SK-N-SH treated with all-trans-retinoic acid at 6 μM for 48 hours (cell line): ENCODE results near the gene SGPP2.

Experiments used
- ATAC-seq: fragments of 200-7000 bp; cut with Tn5 transposase; 3 replicates; pipeline ENCODE4 v1.9.1; 2020; ENCODE audit warnings: mild to moderate bottlenecking, moderate library complexity
- BACH2 ChIP-seq: fragments of 250-450 bp; sonication (Bioruptor Pico); IDR thresholded peaks from 2 replicates; pipeline ENCODE4 v1.9.0; 2021; ENCODE audit warnings: mild to moderate bottlenecking, borderline replicate concordance
- CSDC2 ChIP-seq: fragments of 250-450 bp; sonication (Bioruptor Pico); IDR thresholded peaks from 2 replicates; pipeline ENCODE4 v1.5.0; 2020; ENCODE audit warnings: mild to moderate bottlenecking, moderate library complexity
- ESRRG ChIP-seq: fragments of 250-450 bp; sonication (Bioruptor Pico); IDR thresholded peaks from 2 replicates; pipeline ENCODE4 v1.6.1; 2021; ENCODE audit warnings: mild to moderate bottlenecking
- GLIS3 ChIP-seq: fragments of 250-450 bp; sonication (Bioruptor Pico); IDR thresholded peaks from 2 replicates; pipeline ENCODE4 v1.5.0; 2020; ENCODE audit warnings: mild to moderate bottlenecking, moderate library complexity
- ISL1 ChIP-seq: fragments of 250-450 bp; sonication (Bioruptor Pico); IDR thresholded peaks from 2 replicates; pipeline ENCODE4 v2.1.2; 2022; ENCODE audit warnings: mild to moderate bottlenecking, moderate library complexity
- OSR1 ChIP-seq: fragments of 250-450 bp; sonication (Bioruptor Pico); IDR thresholded peaks from 2 replicates; pipeline ENCODE4 v1.8.0; 2022; ENCODE audit warnings: moderate library complexity, mild to moderate bottlenecking, inconsistent platforms
- PPARA ChIP-seq: fragments of 250-450 bp; sonication (Bioruptor Pico); IDR thresholded peaks from 2 replicates; pipeline ENCODE4 v1.5.0; 2020; ENCODE audit warnings: mild to moderate bottlenecking, borderline replicate concordance
- RARB ChIP-seq: fragments of 250-450 bp; sonication (Bioruptor Pico); IDR thresholded peaks from 2 replicates; pipeline ENCODE4 v1.8.0; 2021; ENCODE audit warnings: mild to moderate bottlenecking, moderate library complexity
- TCF4 ChIP-seq: fragments of 250-450 bp; sonication (Bioruptor Pico); IDR thresholded peaks from 2 replicates; pipeline ENCODE4 v1.8.0; 2021; ENCODE audit warnings: mild to moderate bottlenecking, moderate library complexity, borderline replicate concordance
- TOX ChIP-seq: fragments of 250-450 bp; sonication (Bioruptor Pico); IDR thresholded peaks from 2 replicates; pipeline ENCODE4 v1.8.0; 2021; ENCODE audit warnings: mild to moderate bottlenecking, moderate library complexity, borderline replicate concordance
- ZC3H10 ChIP-seq: fragments of 250-450 bp; sonication (Bioruptor Pico); IDR thresholded peaks from 2 replicates; pipeline ENCODE4 v1.5.1; 2021; ENCODE audit warnings: mild to moderate bottlenecking, moderate library complexity
- ZFP3 ChIP-seq: fragments of 250-450 bp; sonication (Bioruptor Pico); IDR thresholded peaks from 2 replicates; pipeline ENCODE4 v1.5.0; 2020; ENCODE audit warnings: mild to moderate bottlenecking, moderate library complexity
- ZFP30 ChIP-seq: fragments of 450-650 bp; formaldehyde crosslinking; IDR thresholded peaks from 2 replicates; pipeline ENCODE4 v1.5.0; 2022; ENCODE audit warnings: mild to moderate bottlenecking, moderate library complexity
- ZNF70 ChIP-seq: fragments of 450-650 bp; formaldehyde crosslinking; IDR thresholded peaks from 2 replicates; pipeline ENCODE4 v1.5.0; 2020; ENCODE audit warnings: mild to moderate bottlenecking, moderate library complexity
- ZNF8 ChIP-seq: fragments of 450-650 bp; formaldehyde crosslinking; IDR thresholded peaks from 2 replicates; pipeline ENCODE4 v1.5.0; 2020; ENCODE audit warnings: mild to moderate bottlenecking, moderate library complexity
- TF ChIP-seq, protein P1 (sequence below): fragments of 250-450 bp; sonication (Bioruptor Pico); IDR thresholded peaks from 2 replicates; pipeline ENCODE4 v1.8.0; 2020; ENCODE audit warnings: mild to moderate bottlenecking, moderate library complexity, borderline replicate concordance
- TF ChIP-seq, protein P2 (sequence below): fragments of 250-450 bp; sonication (Bioruptor Pico); IDR thresholded peaks from 2 replicates; pipeline ENCODE4 v1.8.0; 2021; ENCODE audit warnings: low read depth, mild to moderate bottlenecking, moderate library complexity, borderline replicate concordance
- TF ChIP-seq, protein P3 (sequence below): fragments of 250-450 bp; sonication (Bioruptor Pico); IDR thresholded peaks from 2 replicates; pipeline ENCODE4 v1.5.1; 2020; ENCODE audit warnings: low read depth, mild to moderate bottlenecking, moderate library complexity
- TF ChIP-seq, protein P4 (sequence below): fragments of 250-450 bp; sonication (Bioruptor Pico); IDR thresholded peaks from 2 replicates; pipeline ENCODE4 v1.5.1; 2021; ENCODE audit warnings: mild to moderate bottlenecking, moderate library complexity
- TF ChIP-seq, protein P5 (sequence below): fragments of 250-450 bp; sonication (Bioruptor Pico); IDR thresholded peaks from 2 replicates; pipeline ENCODE4 v1.5.0; 2020; ENCODE audit warnings: mild to moderate bottlenecking, moderate library complexity

SGPP2 gene

DNA sequence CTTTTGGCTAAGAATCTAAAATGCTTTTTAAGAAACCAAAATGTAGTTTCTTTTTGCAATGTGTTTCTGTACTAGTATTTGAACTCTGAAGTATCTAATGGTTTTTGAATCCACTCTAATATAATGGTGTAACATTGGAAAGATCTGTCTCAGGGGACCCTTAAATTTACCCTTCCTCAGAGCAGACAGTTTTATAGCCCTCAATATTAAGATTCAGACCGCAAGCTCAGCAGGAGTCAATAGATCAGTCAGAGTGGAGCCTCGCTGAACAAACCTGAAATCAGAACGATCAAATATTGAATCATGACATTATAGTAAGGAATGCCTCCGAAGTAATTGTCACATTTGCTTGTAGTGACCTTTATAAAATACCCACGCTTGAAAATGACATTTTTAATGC is 18.3 kb downstream of the SGPP2 start:
- TF ChIP-seq TOX (CRISPR knock-in tag) = no peak
- TF ChIP-seq, protein P1, sequence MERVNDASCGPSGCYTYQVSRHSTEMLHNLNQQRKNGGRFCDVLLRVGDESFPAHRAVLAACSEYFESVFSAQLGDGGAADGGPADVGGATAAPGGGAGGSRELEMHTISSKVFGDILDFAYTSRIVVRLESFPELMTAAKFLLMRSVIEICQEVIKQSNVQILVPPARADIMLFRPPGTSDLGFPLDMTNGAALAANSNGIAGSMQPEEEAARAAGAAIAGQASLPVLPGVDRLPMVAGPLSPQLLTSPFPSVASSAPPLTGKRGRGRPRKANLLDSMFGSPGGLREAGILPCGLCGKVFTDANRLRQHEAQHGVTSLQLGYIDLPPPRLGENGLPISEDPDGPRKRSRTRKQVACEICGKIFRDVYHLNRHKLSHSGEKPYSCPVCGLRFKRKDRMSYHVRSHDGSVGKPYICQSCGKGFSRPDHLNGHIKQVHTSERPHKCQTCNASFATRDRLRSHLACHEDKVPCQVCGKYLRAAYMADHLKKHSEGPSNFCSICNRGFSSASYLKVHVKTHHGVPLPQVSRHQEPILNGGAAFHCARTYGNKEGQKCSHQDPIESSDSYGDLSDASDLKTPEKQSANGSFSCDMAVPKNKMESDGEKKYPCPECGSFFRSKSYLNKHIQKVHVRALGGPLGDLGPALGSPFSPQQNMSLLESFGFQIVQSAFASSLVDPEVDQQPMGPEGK (CRISPR knock-in tag) = no peak
- TF ChIP-seq CSDC2 = no peak
- TF ChIP-seq, protein P2, sequence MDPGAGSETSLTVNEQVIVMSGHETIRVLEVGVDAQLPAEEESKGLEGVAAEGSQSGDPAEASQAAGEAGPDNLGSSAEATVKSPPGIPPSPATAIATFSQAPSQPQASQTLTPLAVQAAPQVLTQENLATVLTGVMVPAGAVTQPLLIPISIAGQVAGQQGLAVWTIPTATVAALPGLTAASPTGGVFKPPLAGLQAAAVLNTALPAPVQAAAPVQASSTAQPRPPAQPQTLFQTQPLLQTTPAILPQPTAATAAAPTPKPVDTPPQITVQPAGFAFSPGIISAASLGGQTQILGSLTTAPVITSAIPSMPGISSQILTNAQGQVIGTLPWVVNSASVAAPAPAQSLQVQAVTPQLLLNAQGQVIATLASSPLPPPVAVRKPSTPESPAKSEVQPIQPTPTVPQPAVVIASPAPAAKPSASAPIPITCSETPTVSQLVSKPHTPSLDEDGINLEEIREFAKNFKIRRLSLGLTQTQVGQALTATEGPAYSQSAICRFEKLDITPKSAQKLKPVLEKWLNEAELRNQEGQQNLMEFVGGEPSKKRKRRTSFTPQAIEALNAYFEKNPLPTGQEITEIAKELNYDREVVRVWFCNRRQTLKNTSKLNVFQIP (CRISPR knock-in tag) = no peak
- ATAC-seq = no peak

DNA sequence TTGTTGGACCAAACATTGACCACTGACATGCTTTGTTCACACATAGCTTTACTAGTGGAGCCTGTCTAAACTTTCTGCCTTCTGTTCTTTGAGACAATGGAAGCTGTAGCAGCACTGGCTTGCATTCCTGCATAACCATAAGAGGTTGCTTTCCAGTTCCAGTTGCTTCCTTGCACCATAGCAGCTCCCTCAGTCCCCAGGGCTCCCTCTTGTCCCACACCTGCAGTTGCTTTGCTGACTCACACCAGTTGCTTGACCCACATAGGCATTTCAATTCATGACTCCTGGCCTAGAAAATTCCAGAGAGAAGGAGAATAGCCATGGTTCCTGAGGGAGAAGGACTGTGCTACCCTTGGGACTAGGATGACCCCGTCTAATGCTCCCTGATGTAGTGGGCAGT is 20.9 kb downstream of the SGPP2 start:
- no peak for ATAC-seq
- TF ChIP-seq, protein P3, sequence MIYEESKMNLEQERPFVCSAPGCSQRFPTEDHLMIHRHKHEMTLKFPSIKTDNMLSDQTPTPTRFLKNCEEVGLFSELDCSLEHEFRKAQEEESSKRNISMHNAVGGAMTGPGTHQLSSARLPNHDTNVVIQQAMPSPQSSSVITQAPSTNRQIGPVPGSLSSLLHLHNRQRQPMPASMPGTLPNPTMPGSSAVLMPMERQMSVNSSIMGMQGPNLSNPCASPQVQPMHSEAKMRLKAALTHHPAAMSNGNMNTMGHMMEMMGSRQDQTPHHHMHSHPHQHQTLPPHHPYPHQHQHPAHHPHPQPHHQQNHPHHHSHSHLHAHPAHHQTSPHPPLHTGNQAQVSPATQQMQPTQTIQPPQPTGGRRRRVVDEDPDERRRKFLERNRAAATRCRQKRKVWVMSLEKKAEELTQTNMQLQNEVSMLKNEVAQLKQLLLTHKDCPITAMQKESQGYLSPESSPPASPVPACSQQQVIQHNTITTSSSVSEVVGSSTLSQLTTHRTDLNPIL (CRISPR knock-in tag) = no peak
- TF ChIP-seq, protein P4, sequence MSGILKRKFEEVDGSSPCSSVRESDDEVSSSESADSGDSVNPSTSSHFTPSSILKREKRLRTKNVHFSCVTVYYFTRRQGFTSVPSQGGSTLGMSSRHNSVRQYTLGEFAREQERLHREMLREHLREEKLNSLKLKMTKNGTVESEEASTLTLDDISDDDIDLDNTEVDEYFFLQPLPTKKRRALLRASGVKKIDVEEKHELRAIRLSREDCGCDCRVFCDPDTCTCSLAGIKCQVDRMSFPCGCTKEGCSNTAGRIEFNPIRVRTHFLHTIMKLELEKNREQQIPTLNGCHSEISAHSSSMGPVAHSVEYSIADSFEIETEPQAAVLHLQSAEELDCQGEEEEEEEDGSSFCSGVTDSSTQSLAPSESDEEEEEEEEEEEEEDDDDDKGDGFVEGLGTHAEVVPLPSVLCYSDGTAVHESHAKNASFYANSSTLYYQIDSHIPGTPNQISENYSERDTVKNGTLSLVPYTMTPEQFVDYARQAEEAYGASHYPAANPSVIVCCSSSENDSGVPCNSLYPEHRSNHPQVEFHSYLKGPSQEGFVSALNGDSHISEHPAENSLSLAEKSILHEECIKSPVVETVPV (CRISPR knock-in tag) = no peak
- no peak for TF ChIP-seq ESRRG (CRISPR knock-in tag)
- no peak for TF ChIP-seq ISL1 (CRISPR knock-in tag)
- TF ChIP-seq, protein P2 (CRISPR knock-in tag) = no peak
- TF ChIP-seq TOX (CRISPR knock-in tag) = no peak
- TF ChIP-seq, protein P5, sequence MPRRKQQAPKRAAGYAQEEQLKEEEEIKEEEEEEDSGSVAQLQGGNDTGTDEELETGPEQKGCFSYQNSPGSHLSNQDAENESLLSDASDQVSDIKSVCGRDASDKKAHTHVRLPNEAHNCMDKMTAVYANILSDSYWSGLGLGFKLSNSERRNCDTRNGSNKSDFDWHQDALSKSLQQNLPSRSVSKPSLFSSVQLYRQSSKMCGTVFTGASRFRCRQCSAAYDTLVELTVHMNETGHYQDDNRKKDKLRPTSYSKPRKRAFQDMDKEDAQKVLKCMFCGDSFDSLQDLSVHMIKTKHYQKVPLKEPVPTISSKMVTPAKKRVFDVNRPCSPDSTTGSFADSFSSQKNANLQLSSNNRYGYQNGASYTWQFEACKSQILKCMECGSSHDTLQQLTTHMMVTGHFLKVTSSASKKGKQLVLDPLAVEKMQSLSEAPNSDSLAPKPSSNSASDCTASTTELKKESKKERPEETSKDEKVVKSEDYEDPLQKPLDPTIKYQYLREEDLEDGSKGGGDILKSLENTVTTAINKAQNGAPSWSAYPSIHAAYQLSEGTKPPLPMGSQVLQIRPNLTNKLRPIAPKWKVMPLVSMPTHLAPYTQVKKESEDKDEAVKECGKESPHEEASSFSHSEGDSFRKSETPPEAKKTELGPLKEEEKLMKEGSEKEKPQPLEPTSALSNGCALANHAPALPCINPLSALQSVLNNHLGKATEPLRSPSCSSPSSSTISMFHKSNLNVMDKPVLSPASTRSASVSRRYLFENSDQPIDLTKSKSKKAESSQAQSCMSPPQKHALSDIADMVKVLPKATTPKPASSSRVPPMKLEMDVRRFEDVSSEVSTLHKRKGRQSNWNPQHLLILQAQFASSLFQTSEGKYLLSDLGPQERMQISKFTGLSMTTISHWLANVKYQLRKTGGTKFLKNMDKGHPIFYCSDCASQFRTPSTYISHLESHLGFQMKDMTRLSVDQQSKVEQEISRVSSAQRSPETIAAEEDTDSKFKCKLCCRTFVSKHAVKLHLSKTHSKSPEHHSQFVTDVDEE = no peak
- no peak for TF ChIP-seq ZFP3
- TF ChIP-seq OSR1 (CRISPR knock-in tag) = no peak
- TF ChIP-seq ZFP30 (CRISPR knock-in tag) = no peak
- no peak for TF ChIP-seq PPARA (CRISPR knock-in tag)
- no peak for TF ChIP-seq GLIS3 (CRISPR knock-in tag)
- no peak for TF ChIP-seq RARB
- TF ChIP-seq ZC3H10 (CRISPR knock-in tag) = no peak
- TF ChIP-seq TCF4 (CRISPR knock-in tag) = no peak
- TF ChIP-seq ZNF70 (CRISPR knock-in tag) = no peak

DNA sequence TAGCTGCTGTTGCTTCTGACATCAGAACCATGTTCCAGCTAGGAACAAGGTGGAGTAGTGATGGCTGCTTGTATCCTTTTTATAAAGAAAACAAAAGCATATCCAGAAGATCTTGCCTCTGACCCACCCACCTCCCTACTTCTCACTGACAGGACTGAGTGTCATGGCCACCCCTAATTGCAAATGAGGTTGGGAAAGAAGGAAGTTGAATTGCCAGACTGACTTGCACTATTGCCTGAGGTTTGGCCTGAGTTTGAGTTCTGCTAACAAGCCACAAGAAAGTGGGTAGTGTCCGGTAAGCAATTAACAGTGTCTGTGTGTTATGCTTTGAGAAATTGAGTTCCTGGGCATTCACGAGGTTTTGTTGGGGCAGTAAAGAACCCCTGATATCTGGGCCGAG is 22.8 kb downstream of the SGPP2 start:
- TF ChIP-seq ZNF8 (CRISPR knock-in tag) = no peak
- no peak for TF ChIP-seq OSR1 (CRISPR knock-in tag)
- TF ChIP-seq ISL1 (CRISPR knock-in tag) = no peak
- TF ChIP-seq BACH2 (CRISPR knock-in tag) = no peak
- TF ChIP-seq GLIS3 (CRISPR knock-in tag) = no peak
- TF ChIP-seq, protein P3 (CRISPR knock-in tag) = no peak
- TF ChIP-seq ZNF70 (CRISPR knock-in tag) = no peak
- no peak for TF ChIP-seq TOX (CRISPR knock-in tag)
- ATAC-seq = no peak
